B cell (primary cell): ENCODE data around the gene NUDT9. TPM values are rescaled to one million over a fixed set of nuclear protein-coding genes. Genes with fewer than 3 reads are reported as not detected.

Source experiments
- ATAC-seq: fragments of 200-7000 bp; cut with Tn5 transposase; one replicate; pipeline ENCODE4 v1.10.0; 2021; ENCODE audit warnings: low read depth, mild to moderate bottlenecking, moderate number of reproducible peaks, moderate library complexity
- CTCF ChIA-PET: fragments of 350-600 bp; sonication (Branson Sonifier 250); formaldehyde crosslinking; loops from one replicate; lab custom pipeline; 2021; ENCODE audit warnings: antibody characterized with exemption, inconsistent platforms; lab: Charles Lee
- POLR2A ChIA-PET: fragments of 350-600 bp; sonication (Branson Sonifier 250); formaldehyde crosslinking; loops from one replicate; lab custom pipeline; 2021; ENCODE audit warnings: antibody characterized with exemption; lab: Charles Lee
- DNase-seq: peaks from one replicate; pipeline ENCODE4 v3.0.0; 2013
- H2AFZ ChIP-seq: 2 replicates; pipeline ENCODE4 v1.6.1; 2012; ENCODE audit warnings: mild to moderate bottlenecking, low read depth, low read length; ENCODE audit not compliant: insufficient read depth, poor library complexity, severe bottlenecking
- H3K27ac ChIP-seq, 2 donors: 1 replicate in 1 of 2; 2 replicates in 1 of 2; pipeline ENCODE4 v1.5.1; 2012 to 2013; ENCODE audit warnings: low read length in 2 of 2, mild to moderate bottlenecking in 2 of 2, moderate library complexity in 1 of 2
- H3K27me3 ChIP-seq, 4 experiments: fragments of 200-600 bp in 1 of 4; sonication (generic) in 1 of 4; replicated peaks in 1 of 4; 1 replicate in 2 of 4; 2 replicates in 2 of 4; pipeline versions ENCODE4 v1.6.1 to v1.7.0; 2013 to 2016; ENCODE audit warnings: low read length in 3 of 4, mild to moderate bottlenecking in 2 of 4, mixed read lengths in 1 of 4, moderate library complexity in 1 of 4; ENCODE audit not compliant: insufficient read depth in 4 of 4, control insufficient read depth in 3 of 4; ENCODE audit errors: control extremely low read depth in 1 of 4
- H3K36me3 ChIP-seq, 2 experiments: replicated peaks in 1 of 2; 1 replicate in 1 of 2; 2 replicates in 1 of 2; pipeline versions ENCODE4 v1.6.1 to v1.7.1; 2013; ENCODE audit warnings: low read length in 1 of 2; ENCODE audit not compliant: insufficient read depth in 2 of 2, control insufficient read depth in 1 of 2; ENCODE audit errors: control extremely low read depth in 1 of 2, extremely low read depth in 1 of 2
- H3K4me1 ChIP-seq, 2 donors: fragments of 200-600 bp in 1 of 2; sonication (generic) in 1 of 2; 1 replicate in 1 of 2; 2 replicates in 1 of 2; pipeline versions ENCODE4 v1.5.1 to v1.6.1; 2013 to 2017; ENCODE audit warnings: low read length in 2 of 2; ENCODE audit not compliant: control insufficient read depth in 2 of 2, insufficient read depth in 2 of 2
- H3K4me2 ChIP-seq: replicated peaks from 2 replicates; pipeline ENCODE3; 2012; ENCODE audit warnings: mild to moderate bottlenecking, low read depth, low read length; ENCODE audit not compliant: poor library complexity, severe bottlenecking
- H3K4me3 ChIP-seq, 5 experiments: fragments of 200-600 bp in 1 of 5; sonication (generic) in 1 of 5; 1 replicate in 3 of 5; 2 replicates in 2 of 5; pipeline versions ENCODE4 v1.5.1 to v1.7.0; 2011 to 2016; ENCODE audit warnings: low read length in 4 of 5, mild to moderate bottlenecking in 4 of 5, low read depth in 2 of 5, control low read depth in 1 of 5, moderate library complexity in 1 of 5; ENCODE audit not compliant: insufficient read depth in 1 of 5; ENCODE audit errors: control extremely low read depth in 1 of 5, extremely low read depth in 1 of 5
- H3K79me2 ChIP-seq: fragments of 200-600 bp; sonication (generic); one replicate; pipeline ENCODE4 v1.6.0; 2016; ENCODE audit warnings: low read length; ENCODE audit not compliant: control insufficient read depth, insufficient read depth
- H3K9ac ChIP-seq: fragments of 200-600 bp; sonication (generic); 2 replicates; pipeline ENCODE4 v1.6.1; 2017; ENCODE audit warnings: mild to moderate bottlenecking, low read length, moderate library complexity
- H3K9me3 ChIP-seq, 3 donors: one replicate each; pipeline versions ENCODE4 v1.6.1 to v1.7.1; 2013; ENCODE audit warnings: low read length in 2 of 3; ENCODE audit not compliant: control insufficient read depth in 2 of 3, insufficient read depth in 1 of 3; ENCODE audit errors: control extremely low read depth in 1 of 3
- H4K20me1 ChIP-seq: 2 replicates; pipeline ENCODE4 v1.6.0; 2012; ENCODE audit warnings: mild to moderate bottlenecking, low read length; ENCODE audit not compliant: insufficient read depth, control insufficient read depth, poor library complexity, severe bottlenecking
- H3K27ac Mint-ChIP-seq: one replicate; pipeline ENCODE4 v1.8.0; 2021; ENCODE audit warnings: mixed read lengths
- H3K27me3 Mint-ChIP-seq: one replicate; pipeline ENCODE4 v1.8.0; 2021; ENCODE audit warnings: mixed read lengths
- H3K4me1 Mint-ChIP-seq: one replicate; pipeline ENCODE4 v1.8.0; 2021; ENCODE audit warnings: mixed read lengths
- H3K4me3 Mint-ChIP-seq: one replicate; pipeline ENCODE4 v1.8.0; 2021; ENCODE audit warnings: mixed read lengths
- H3K9me3 Mint-ChIP-seq: one replicate; pipeline ENCODE4 v1.8.0; 2022; ENCODE audit warnings: mixed read lengths; ENCODE audit not compliant: insufficient read depth
- CTCF ChIP-seq: fragments of 200-600 bp; IDR thresholded peaks from one replicate; pipeline ENCODE4 v1.8.0; 2022; ENCODE audit warnings: antibody characterized with exemption, mild to moderate bottlenecking
- EZH2 ChIP-seq: IDR thresholded peaks from 2 replicates; pipeline ENCODE4 v1.6.1; 2012; ENCODE audit warnings: borderline replicate concordance, low read depth, mild to moderate bottlenecking, moderate library complexity, low read length; ENCODE audit not compliant: insufficient read depth, poor library complexity, severe bottlenecking
- WGBS: methylation state at CpG from one replicate; pipeline ENCODE4 v1.1.5; 2013; ENCODE audit warnings: missing lambda C conversion rate; ENCODE audit not compliant: insufficient coverage; 5-methylcytosine and 5-hydroxymethylcytosine counted together
- intact Hi-C: fragments of 100-400 bp; cut with micrococcal nuclease; formaldehyde crosslinking; loops from one replicate; pipeline ENCODE4 v1.10.0; 2022
- polyA plus RNA-seq: library from polyadenylated mRNA; depleted of rRNA; stranded (reverse); fragments of >200 nt; gene quantifications from 2 replicates; pipeline ENCODE4 v1.2.3, GENCODE V29; 2012
- total RNA-seq, 2 donors: library from RNA; stranded (reverse); fragments of 120-200 nt in 1 of 2; gene quantifications; 1 replicate in 1 of 2; 2 replicates in 1 of 2; pipeline versions ENCODE4 v1.2.3 to v1.2.4, GENCODE V29; 2013 to 2022

NUDT9 gene
- total and polyA plus RNA-seq, 2 donors (not counting 1 experiment from before 2014, with no cell fraction given) = 10.0 to 17.5 TPM

- peaks cover 59% of the 10 kb centered on the region for H3K4me1 Mint-ChIP-seq
These were observed 3.3 kb downstream of the NUDT9 start for GRCh38 chr4:87425711-87426110.

More at GRCh38 chr4:87425711-87426110, 3.3 kb downstream of the NUDT9 start:
- Histone ChIP-seq H3K79me2 (peaks cover 77% of the 10 kb centered on the region), H3K9ac (no peak overlapping the region), H4K20me1 (peaks cover 5% of the 10 kb centered on the region), H3K27me3 (no peaks in the 10 kb centered on the region), H3K27ac (no peak overlapping the region), H3K4me3 (no peak overlapping the region), H3K9me3 (no peaks in the 10 kb centered on the region), H3K4me1 (peaks cover 16 to 26% of the 10 kb centered on the region in 2 donors), H3K36me3 (no peaks in the 10 kb centered on the region), H3K4me2 (no peak overlapping the region), H2AFZ (no peak overlapping the region)
- CTCF ChIA-PET = no interaction called here
- DNase-seq = no peak
- POLR2A ChIA-PET = no interaction called here
- no peaks in the 10 kb centered on the region for H3K9me3 Mint-ChIP-seq
- H3K4me3 Mint-ChIP-seq = no peak overlapping the region
- ATAC-seq = no peak
- H3K27me3 Mint-ChIP-seq = no peaks in the 10 kb centered on the region
- intact Hi-C loops = no loop called here
- H3K27ac Mint-ChIP-seq = no peak overlapping the region
- WGBS = no CpG with 5 or more reads among the region's 2 CpGs
- TF ChIP-seq EZH2 (no peak), CTCF (no peak)
